ENCODE data around the gene RALY. TPM values are rescaled to one million over a fixed set of nuclear protein-coding genes. Genes with fewer than 3 reads are reported as not detected.

Gene RALY
- total and polyA plus RNA-seq, 2 of the 4 experiments (the other 2 are of a cell fraction): 46.2 to 115 TPM

- in situ Hi-C loops (cut with MboI; ENCODE audit: low sequenced_read_pairs): no loop called here
- H2AFZ ChIP-seq (replicated peaks; ENCODE audit: low read length, poor library complexity): no peak overlapping the region
- no peak overlapping the region for H3K9ac ChIP-seq (ENCODE audit: low read depth, low read length)
- H3K4me3 ChIP-seq (ENCODE audit: insufficient read depth, low read depth, low read length): no peak overlapping the region
- no peak for DNase-seq
- dilution Hi-C loops (cut with HindIII; ENCODE audit: low sequenced_read_pairs, unreplicated experiment): no loop called here
- H3K27ac ChIP-seq (ENCODE audit: insufficient read depth, low read length): no peak overlapping the region
- no peaks in the 10 kb centered on the region for H3K4me1 ChIP-seq (ENCODE audit: control insufficient read depth, insufficient read depth, low read length)
- peaks cover 11% of the 10 kb centered on the region for H3K9me1 ChIP-seq (ENCODE audit: insufficient read depth, low read length)
- no peak overlapping the region for H2BK15ac ChIP-seq (ENCODE audit: low read depth, low read length)
- peaks cover 63% of the 10 kb centered on the region for H3K36me3 ChIP-seq (ENCODE audit: control insufficient read depth, insufficient read depth, low read length)
- H3K23ac ChIP-seq (ENCODE audit: low read depth, low read length): no peak overlapping the region
- intact Hi-C loops (cut with micrococcal nuclease): no loop called here
- H2BK20ac ChIP-seq (ENCODE audit: low read depth, low read length): no peak overlapping the region
- H3K4me2 ChIP-seq (ENCODE audit: low read depth, low read length): no peak overlapping the region
- H3K18ac ChIP-seq (ENCODE audit: low read depth, low read length): no peak overlapping the region
- BruUV-seq (replicated peaks): TSS peak; percentile 85
- no peaks in the 10 kb centered on the region for H3K27me3 ChIP-seq (ENCODE audit: control insufficient read depth, insufficient read depth, low read length)
- no peak overlapping the region for H4K8ac ChIP-seq (ENCODE audit: low read depth in 2 of 2, low read length in 2 of 2)
- WGBS, 2 experiments (ENCODE audit: extremely low coverage in 2 of 2, insufficient read length in 1 of 2): 100% methylated on average over 4 of the region's 13 CpGs; no CpG with 5 or more reads in 1 of the 2 experiments
- no peak overlapping the region for H2BK120ac ChIP-seq (ENCODE audit: low read depth, low read length)
- no peaks in the 10 kb centered on the region for H3K9me3 ChIP-seq (ENCODE audit: control insufficient read depth, insufficient read depth, low read length)
- POLR2A ChIA-PET (ENCODE audit: unreplicated experiment): interaction anchor here (0.7 kb wide), 1 partner anchor 160 kb away, joined by 4 read pairs; no protein-coding TSS in a partner anchor
- H2AK9ac ChIP-seq (replicated peaks; ENCODE audit: low read depth, low read length, poor library complexity): no peak overlapping the region
- peaks cover 74% of the 10 kb centered on the region for H4K20me1 ChIP-seq (ENCODE audit: insufficient read depth, low read length)
- H3K56ac ChIP-seq (ENCODE audit: extremely low read depth, insufficient read depth, low read length): no peak overlapping the region
- TF ChIP-seq MXI1 (IDR thresholded peaks at IDR 0.05; ENCODE audit: borderline replicate concordance, low read depth, low read length) (no peak), MAZ (IDR thresholded peaks at IDR 0.05; ENCODE audit: borderline replicate concordance, low read depth, low read length) (no peak), CEBPB (IDR thresholded peaks at IDR 0.05; ENCODE audit: low read depth, low read length) (no peak), BHLHE40 (IDR thresholded peaks at IDR 0.05; ENCODE audit: low read depth, low read length) (no peak), USF2 (IDR thresholded peaks at IDR 0.05; ENCODE audit: low read depth, low read length) (no peak), FOS (IDR thresholded peaks at IDR 0.05; ENCODE audit: low read depth, low read length) (no peak), ELK1 (IDR thresholded peaks at IDR 0.05; ENCODE audit: borderline replicate concordance, low read depth, low read length) (no peak)
- CTCF ChIA-PET: no interaction called here
- H4K5ac ChIP-seq (ENCODE audit: low read depth, low read length): no peak overlapping the region
- no peak overlapping the region for H3K14ac ChIP-seq (replicated peaks; ENCODE audit: low read depth, low read length)
- no peak overlapping the region for H2BK5ac ChIP-seq (ENCODE audit: low read depth, low read length, poor library complexity, severe bottlenecking)
- ATAC-seq (ENCODE audit: low read depth): no peak
- no peak overlapping the region for H2AK5ac ChIP-seq (ENCODE audit: low read depth, low read length)
- no peak overlapping the region for H4K91ac ChIP-seq (ENCODE audit: insufficient read depth, low read depth, low read length)
- H3K79me1 ChIP-seq (ENCODE audit: low read depth in 1 of 2, low read length in 2 of 2): peaks cover 44 to 70% of the 10 kb centered on the region in 2 experiments
- H3K4ac ChIP-seq (ENCODE audit: low read depth, low read length): no peak overlapping the region
Measured at GRCh38 chr20:34089655-34090345, 96.1 kb downstream of the RALY start.

All from IMR-90 (cell line).